GM12878 (cell line): Measurements from ENCODE around the gene MAGI2. TPM values are rescaled to one million over a fixed set of nuclear protein-coding genes. Genes with fewer than 3 reads are reported as not detected.

ENCODE experiments used
- ATAC-seq: fragments of 200-7000 bp; cut with Tn5 transposase; 3 replicates; pipeline ENCODE4 v1.9.1; 2020; ENCODE audit warnings: mild to moderate bottlenecking, moderate library complexity
- BruUV-seq: library from RNA; stranded (reverse); fragments of 400-500 nt; replicated peaks from 2 replicates; lab custom pipeline; 2021; lab: Mats Ljungman, UMichigan
- CTCF ChIA-PET: fragments of 300-600 bp; sonication (Branson Sonifier 250); formaldehyde crosslinking; extraction: SDS; loops from one replicate; lab custom pipeline; 2021; ENCODE audit warnings: inconsistent platforms; lab: Yijun Ruan, JAX
- POLR2A ChIA-PET: fragments of 350-600 bp; formaldehyde crosslinking; extraction: SDS; loops from one replicate; lab custom pipeline; 2021; ENCODE audit warnings: inconsistent platforms; lab: Charles Lee
- RAD21 ChIA-PET: fragments of 300-600 bp; sonication (Branson Sonifier 250); formaldehyde crosslinking; loops from one replicate; lab custom pipeline; 2023; ENCODE audit warnings: antibody characterized with exemption; ENCODE audit not compliant: unreplicated experiment; lab: Charles Lee
- SMC1A ChIA-PET: fragments of 300-600 bp; sonication (Branson Sonifier 250); formaldehyde crosslinking; loops from one replicate; lab custom pipeline; 2023; ENCODE audit not compliant: unreplicated experiment, uncharacterized antibody; lab: Charles Lee
- DNase-seq: peaks from one replicate; pipeline ENCODE4 v3.0.0-alpha.2; 2011; ENCODE audit warnings: low read depth, low spot score
- FAIRE-seq: peaks from 3 replicates; lab custom pipeline; 2011; peaks lifted over from hg19 to GRCh38; lab: Jason Lieb, UNC
- H2AFZ ChIP-seq: 2 replicates; pipeline ENCODE4 v1.6.0; 2011; ENCODE audit warnings: low read depth, low read length, control low read depth; ENCODE audit not compliant: control insufficient read depth
- H3K27ac ChIP-seq: 2 replicates; pipeline ENCODE4 v1.5.1; 2011; ENCODE audit warnings: control low read depth; ENCODE audit not compliant: control insufficient read depth, insufficient read depth
- H3K27me3 ChIP-seq, 2 experiments: replicated peaks in 1 of 2; 2 replicates each; pipeline versions ENCODE4 v1.6.0 to v1.6.1; 2011; ENCODE audit warnings: low read length in 1 of 2; ENCODE audit not compliant: control insufficient read depth in 2 of 2, insufficient read depth in 2 of 2
- H3K36me3 ChIP-seq, 2 experiments: 2 replicates each; pipeline ENCODE4 v1.5.1; 2011; ENCODE audit warnings: low read length in 1 of 2; ENCODE audit not compliant: control insufficient read depth in 2 of 2, insufficient read depth in 2 of 2
- H3K4me1 ChIP-seq: 2 replicates; pipeline ENCODE4 v1.6.1; 2011; ENCODE audit warnings: mild to moderate bottlenecking, low read length, moderate library complexity, mixed read lengths; ENCODE audit not compliant: control insufficient read depth, insufficient read depth
- H3K4me2 ChIP-seq: 2 replicates; pipeline ENCODE4 v1.6.0; 2011; ENCODE audit warnings: control low read depth; ENCODE audit not compliant: control insufficient read depth, insufficient read depth
- H3K4me3 ChIP-seq: fragments of 200-600 bp; sonication (generic); 2 replicates; pipeline ENCODE4 v1.5.1; 2016
- H3K79me2 ChIP-seq: 2 replicates; pipeline ENCODE4 v1.6.0; 2011; ENCODE audit warnings: low read length; ENCODE audit not compliant: control insufficient read depth, insufficient read depth
- H3K9ac ChIP-seq: 2 replicates; pipeline ENCODE4 v1.8.0; 2011; ENCODE audit warnings: low read length, control low read depth, mixed read lengths; ENCODE audit not compliant: control insufficient read depth, insufficient read depth
- H3K9me3 ChIP-seq: replicated peaks from 3 replicates; pipeline ENCODE4 v1.5.1; 2011; ENCODE audit warnings: mild to moderate bottlenecking, low read length; ENCODE audit not compliant: control insufficient read depth, insufficient read depth
- H4K20me1 ChIP-seq: 2 replicates; pipeline ENCODE4 v1.6.0; 2011; ENCODE audit not compliant: control insufficient read depth, insufficient read depth
- BACH1 ChIP-seq: fragments of 450-650 bp; IDR thresholded peaks from 2 replicates; pipeline ENCODE4 v1.6.1; 2017; ENCODE audit warnings: mild to moderate bottlenecking, borderline replicate concordance
- BCL11A ChIP-seq: IDR thresholded peaks from 2 replicates; pipeline ENCODE4 v1.6.1; 2011; ENCODE audit warnings: low read depth, low read length
- CBX5 ChIP-seq: sonication (generic); IDR thresholded peaks from 2 replicates; pipeline ENCODE4 v1.6.1; 2016; ENCODE audit warnings: low read depth, moderate library complexity, mild to moderate bottlenecking, inconsistent platforms
- CHD2 ChIP-seq: IDR thresholded peaks from 2 replicates; pipeline ENCODE4 v1.6.1; 2011; ENCODE audit warnings: low read depth, low read length, improper control_type of control experiment, borderline replicate concordance
- DPF2 ChIP-seq: fragments of 450-650 bp; IDR thresholded peaks from 2 replicates; pipeline ENCODE4 v1.6.1; 2017; ENCODE audit warnings: mild to moderate bottlenecking
- EZH2 ChIP-seq: IDR thresholded peaks from 2 replicates; pipeline ENCODE4 v1.6.1; 2012; ENCODE audit warnings: low read depth, mild to moderate bottlenecking, control low read depth, inconsistent platforms, low read length, borderline replicate concordance; ENCODE audit not compliant: control insufficient read depth
- LARP7 ChIP-seq: fragments of 450-650 bp; IDR thresholded peaks from 2 replicates; pipeline ENCODE4 v1.6.1; 2017; ENCODE audit warnings: mild to moderate bottlenecking
- NFYA ChIP-seq: IDR thresholded peaks from 2 replicates; pipeline ENCODE4 v1.6.1; 2011; ENCODE audit warnings: low read depth, mild to moderate bottlenecking, low read length, improper control_type of control experiment, borderline replicate concordance
- SIX5 ChIP-seq: IDR thresholded peaks from 2 replicates; pipeline ENCODE4 v1.6.1; 2011; ENCODE audit warnings: mild to moderate bottlenecking, low read depth, low read length, moderate library complexity; ENCODE audit not compliant: severe bottlenecking
- SMAD1 ChIP-seq: fragments of 450-650 bp; IDR thresholded peaks from 2 replicates; pipeline ENCODE4 v1.6.1; 2018; ENCODE audit warnings: mild to moderate bottlenecking, low read depth; ENCODE audit not compliant: partially characterized antibody
- STAT1 ChIP-seq: fragments of 450-650 bp; conservative IDR thresholded peaks from 2 replicates; pipeline ENCODE4 v1.6.1; 2014; ENCODE audit warnings: antibody characterized with exemption, mild to moderate bottlenecking
- SUZ12 ChIP-seq: fragments of 200-600 bp; sonication (generic); IDR thresholded peaks from one replicate; pipeline ENCODE4 v1.6.1; 2018; ENCODE audit warnings: antibody characterized with exemption, mild to moderate bottlenecking; ENCODE audit not compliant: unreplicated experiment
- TARDBP ChIP-seq: IDR thresholded peaks from 2 replicates; pipeline ENCODE4 v1.6.1; 2016; ENCODE audit warnings: borderline replicate concordance
- ZNF384 ChIP-seq: IDR thresholded peaks from 2 replicates; pipeline ENCODE4 v1.6.1; 2012; ENCODE audit warnings: low read depth, mild to moderate bottlenecking, low read length, improper control_type of control experiment, borderline replicate concordance
- ZZZ3 ChIP-seq: IDR thresholded peaks from 2 replicates; pipeline ENCODE4 v1.6.1; 2011; ENCODE audit warnings: low read depth; ENCODE audit not compliant: control insufficient read depth, insufficient read length
- WGBS: methylation state at CpG from one replicate; pipeline ENCODE4 v1.1.6; 2016; ENCODE audit warnings: low lambda C conversion rate; ENCODE audit not compliant: insufficient replicate concordance, insufficient coverage; ENCODE audit errors: missing lambda C conversion rate; 5-methylcytosine and 5-hydroxymethylcytosine counted together
- in situ Hi-C: fragments of 300-500 bp; cut with MboI; formaldehyde crosslinking; loops from 9 replicates; pipeline ENCODE4 v1.14.3; 2018; ENCODE audit warnings: mixed read lengths
- intact Hi-C: fragments of 100-400 bp; cut with micrococcal nuclease; formaldehyde crosslinking; loops from one replicate; pipeline ENCODE4 v1.14.2; 2022; ENCODE audit not compliant: unreplicated experiment
- polyA plus RNA-seq, 11 experiments: library from polyadenylated mRNA; depleted of rRNA in 4 of 11; unstranded in 6 of 11; stranded (reverse) in 5 of 11; fragments of >200 nt; fragmentation: Nextera tagmentation in 4 of 11; fragmentation: Illumina TruSeq in 1 of 11; extraction: Ambion mirVana in 4 of 11; extraction: Trizol in 1 of 11; gene quantifications; 1 replicate in 1 of 11; 2 replicates in 10 of 11; pipeline versions ENCODE4 v1.2.1 to v1.2.3, GENCODE V29; 2011 to 2016; ENCODE audit warnings: inconsistent platforms in 2 of 11, missing spikeins in 2 of 11, low read depth in 1 of 11
- total RNA-seq, 4 experiments: library from RNA; depleted of rRNA in 3 of 4; stranded (reverse); fragments of >200 nt in 3 of 4; fragmentation: Illumina TruSeq in 1 of 4; extraction: Trizol in 1 of 4; gene quantifications; 2 replicates each; pipeline versions ENCODE4 v1.2.1 to v1.2.3, GENCODE V29; 2013 to 2021
- TF ChIP-seq, protein P1 (sequence below): fragments of 450-650 bp; IDR thresholded peaks from 2 replicates; pipeline ENCODE4 v1.6.1; 2017; ENCODE audit warnings: mild to moderate bottlenecking, low read depth, inconsistent platforms; ENCODE audit not compliant: poor library complexity, severe bottlenecking
- TF ChIP-seq, protein P2 (sequence below): IDR thresholded peaks from 2 replicates; pipeline ENCODE4 v1.6.1; 2011; ENCODE audit warnings: low read depth, mild to moderate bottlenecking, low read length, moderate library complexity, borderline replicate concordance; ENCODE audit errors: extremely low read depth
- TF ChIP-seq, protein P3 (sequence below): fragments of 450-650 bp; IDR thresholded peaks from 2 replicates; pipeline ENCODE4 v1.6.1; 2017; ENCODE audit warnings: low read depth, mild to moderate bottlenecking, moderate library complexity
- TF ChIP-seq, protein P4 (sequence below): fragments of 450-650 bp; IDR thresholded peaks from 2 replicates; pipeline ENCODE4 v1.6.1; 2018; ENCODE audit warnings: mild to moderate bottlenecking, low read depth, moderate library complexity; ENCODE audit not compliant: partially characterized antibody

MAGI2 gene
- total and polyA plus RNA-seq, 10 of the 15 experiments (the other 5 are each of a cell fraction or from before 2014, with no cell fraction given), result 0.01 to 0.31 (median 0.05) TPM; not detected in 2

DNA sequence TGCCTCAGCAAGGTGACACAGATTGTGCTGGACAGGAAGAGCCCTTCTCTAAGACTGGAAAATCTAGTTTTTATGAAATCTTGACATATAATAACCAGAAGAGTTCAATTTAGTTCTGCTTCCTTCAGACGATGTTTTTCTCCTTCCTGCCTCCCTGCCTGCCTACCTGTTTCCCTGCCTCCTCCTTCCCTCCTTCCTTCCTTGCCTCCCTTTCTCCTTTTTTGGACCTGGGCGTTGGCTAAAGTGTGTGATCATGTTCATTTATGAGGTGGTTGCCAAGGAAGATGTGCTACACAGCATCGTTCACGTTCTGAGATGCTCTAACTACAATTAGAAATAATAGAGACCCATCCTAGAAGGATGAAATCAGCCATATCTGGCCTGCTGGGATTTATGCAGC, 1430.3 kb downstream of the MAGI2 start:
- no peak for FAIRE-seq
- intact Hi-C loops, result no loop called here
- BruUV-seq, result no TSS peak
- TF ChIP-seq LARP7 (no peak), SMAD1 (no peak), CBX5 (no peak), ZNF384 (no peak), ZZZ3 (no peak), DPF2 (no peak), SUZ12 (no peak), STAT1 (no peak), CHD2 (no peak), NFYA (no peak), BCL11A (no peak), SIX5 (no peak), TARDBP (no peak), EZH2 (no peak), BACH1 (no peak)
- TF ChIP-seq, protein P1, sequence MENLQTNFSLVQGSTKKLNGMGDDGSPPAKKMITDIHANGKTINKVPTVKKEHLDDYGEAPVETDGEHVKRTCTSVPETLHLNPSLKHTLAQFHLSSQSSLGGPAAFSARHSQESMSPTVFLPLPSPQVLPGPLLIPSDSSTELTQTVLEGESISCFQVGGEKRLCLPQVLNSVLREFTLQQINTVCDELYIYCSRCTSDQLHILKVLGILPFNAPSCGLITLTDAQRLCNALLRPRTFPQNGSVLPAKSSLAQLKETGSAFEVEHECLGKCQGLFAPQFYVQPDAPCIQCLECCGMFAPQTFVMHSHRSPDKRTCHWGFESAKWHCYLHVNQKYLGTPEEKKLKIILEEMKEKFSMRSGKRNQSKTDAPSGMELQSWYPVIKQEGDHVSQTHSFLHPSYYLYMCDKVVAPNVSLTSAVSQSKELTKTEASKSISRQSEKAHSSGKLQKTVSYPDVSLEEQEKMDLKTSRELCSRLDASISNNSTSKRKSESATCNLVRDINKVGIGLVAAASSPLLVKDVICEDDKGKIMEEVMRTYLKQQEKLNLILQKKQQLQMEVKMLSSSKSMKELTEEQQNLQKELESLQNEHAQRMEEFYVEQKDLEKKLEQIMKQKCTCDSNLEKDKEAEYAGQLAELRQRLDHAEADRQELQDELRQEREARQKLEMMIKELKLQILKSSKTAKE, result no peak
- TF ChIP-seq, protein P2, sequence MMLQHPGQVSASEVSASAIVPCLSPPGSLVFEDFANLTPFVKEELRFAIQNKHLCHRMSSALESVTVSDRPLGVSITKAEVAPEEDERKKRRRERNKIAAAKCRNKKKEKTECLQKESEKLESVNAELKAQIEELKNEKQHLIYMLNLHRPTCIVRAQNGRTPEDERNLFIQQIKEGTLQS, result no peak
- TF ChIP-seq, protein P3, sequence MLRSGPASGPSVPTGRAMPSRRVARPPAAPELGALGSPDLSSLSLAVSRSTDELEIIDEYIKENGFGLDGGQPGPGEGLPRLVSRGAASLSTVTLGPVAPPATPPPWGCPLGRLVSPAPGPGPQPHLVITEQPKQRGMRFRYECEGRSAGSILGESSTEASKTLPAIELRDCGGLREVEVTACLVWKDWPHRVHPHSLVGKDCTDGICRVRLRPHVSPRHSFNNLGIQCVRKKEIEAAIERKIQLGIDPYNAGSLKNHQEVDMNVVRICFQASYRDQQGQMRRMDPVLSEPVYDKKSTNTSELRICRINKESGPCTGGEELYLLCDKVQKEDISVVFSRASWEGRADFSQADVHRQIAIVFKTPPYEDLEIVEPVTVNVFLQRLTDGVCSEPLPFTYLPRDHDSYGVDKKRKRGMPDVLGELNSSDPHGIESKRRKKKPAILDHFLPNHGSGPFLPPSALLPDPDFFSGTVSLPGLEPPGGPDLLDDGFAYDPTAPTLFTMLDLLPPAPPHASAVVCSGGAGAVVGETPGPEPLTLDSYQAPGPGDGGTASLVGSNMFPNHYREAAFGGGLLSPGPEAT, result no peak
- TF ChIP-seq, protein P4, sequence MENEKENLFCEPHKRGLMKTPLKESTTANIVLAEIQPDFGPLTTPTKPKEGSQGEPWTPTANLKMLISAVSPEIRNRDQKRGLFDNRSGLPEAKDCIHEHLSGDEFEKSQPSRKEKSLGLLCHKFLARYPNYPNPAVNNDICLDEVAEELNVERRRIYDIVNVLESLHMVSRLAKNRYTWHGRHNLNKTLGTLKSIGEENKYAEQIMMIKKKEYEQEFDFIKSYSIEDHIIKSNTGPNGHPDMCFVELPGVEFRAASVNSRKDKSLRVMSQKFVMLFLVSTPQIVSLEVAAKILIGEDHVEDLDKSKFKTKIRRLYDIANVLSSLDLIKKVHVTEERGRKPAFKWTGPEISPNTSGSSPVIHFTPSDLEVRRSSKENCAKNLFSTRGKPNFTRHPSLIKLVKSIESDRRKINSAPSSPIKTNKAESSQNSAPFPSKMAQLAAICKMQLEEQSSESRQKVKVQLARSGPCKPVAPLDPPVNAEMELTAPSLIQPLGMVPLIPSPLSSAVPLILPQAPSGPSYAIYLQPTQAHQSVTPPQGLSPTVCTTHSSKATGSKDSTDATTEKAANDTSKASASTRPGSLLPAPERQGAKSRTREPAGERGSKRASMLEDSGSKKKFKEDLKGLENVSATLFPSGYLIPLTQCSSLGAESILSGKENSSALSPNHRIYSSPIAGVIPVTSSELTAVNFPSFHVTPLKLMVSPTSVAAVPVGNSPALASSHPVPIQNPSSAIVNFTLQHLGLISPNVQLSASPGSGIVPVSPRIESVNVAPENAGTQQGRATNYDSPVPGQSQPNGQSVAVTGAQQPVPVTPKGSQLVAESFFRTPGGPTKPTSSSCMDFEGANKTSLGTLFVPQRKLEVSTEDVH, result no peak

More for the DNA sequence above, 1430.3 kb downstream of the MAGI2 start:
- RAD21 ChIA-PET, result no interaction called here
- H3K9ac ChIP-seq, result no peak overlapping the region
- no peaks in the 10 kb centered on the region for H3K9me3 ChIP-seq
- H4K20me1 ChIP-seq, result no peaks in the 10 kb centered on the region
- no peak overlapping the region for H2AFZ ChIP-seq
- H3K4me1 ChIP-seq, result no peaks in the 10 kb centered on the region; the same call in 1 of the 2 replicates
- DNase-seq, result no peak
- H3K4me3 ChIP-seq, result no peak overlapping the region
- CTCF ChIA-PET, result no interaction called here
- no peak overlapping the region for H3K4me2 ChIP-seq
- peaks cover 3 to 6% of the 10 kb centered on the region in 2 experiments; a peak in 2 of 4 replicates for H3K27me3 ChIP-seq
- H3K79me2 ChIP-seq, result no peaks in the 10 kb centered on the region
- POLR2A ChIA-PET, result no interaction called here
- in situ Hi-C loops, result no loop called here
- SMC1A ChIA-PET, result interaction anchor here (1.2 kb wide), 1 partner anchor 23 kb away, joined by 4 read pairs; no protein-coding TSS in a partner anchor
- no peaks in the 10 kb centered on the region for H3K36me3 ChIP-seq
- H3K27ac ChIP-seq, result no peak overlapping the region
- ATAC-seq, result no peak
- WGBS, result 22% methylated on average over 4 of the region's 4 CpGs
